Upper lobe of left lung (tissue), 6 donors: Measurements from ENCODE around the gene FOXP4. TPM values are rescaled to one million over a fixed set of nuclear protein-coding genes. Genes with fewer than 3 reads are reported as not detected.

Experiments used
- ATAC-seq, 2 donors: fragments of 200-7000 bp; cut with Tn5 transposase; one replicate each; pipeline ENCODE4 v1.9.1; 2022; ENCODE audit warnings: mild to moderate bottlenecking in 2 of 2, moderate library complexity in 2 of 2; ENCODE audit not compliant: low FRiP score in 2 of 2
- DNase-seq, 2 donors: peaks; one replicate each; pipeline ENCODE4 v3.0.0-alpha.2; 2019 to 2020
- H3K27ac ChIP-seq, 4 donors: fragments of 200-600 bp; sonication (generic); one replicate each; pipeline ENCODE4 v1.5.1; 2016 to 2019
- H3K27me3 ChIP-seq, 4 donors: fragments of 200-600 bp; sonication (generic); one replicate each; pipeline ENCODE4 v1.5.1; 2017 to 2019
- H3K36me3 ChIP-seq, 4 donors: fragments of 200-600 bp; sonication (generic); one replicate each; pipeline ENCODE4 v1.5.1; 2016 to 2019
- H3K4me1 ChIP-seq, 4 donors: fragments of 200-600 bp; sonication (generic); one replicate each; pipeline ENCODE4 v1.5.1; 2018 to 2019
- H3K4me3 ChIP-seq, 4 donors: fragments of 200-600 bp; sonication (generic); one replicate each; pipeline ENCODE4 v1.5.1; 2017 to 2019; ENCODE audit warnings: mild to moderate bottlenecking in 2 of 4, moderate library complexity in 1 of 4
- H3K9me3 ChIP-seq, 4 donors: fragments of 200-600 bp; sonication (generic); one replicate each; pipeline ENCODE4 v1.5.1; 2018 to 2019
- CTCF ChIP-seq, 6 experiments: fragments of 450-650 bp in 4 of 6; fragments of 200-600 bp in 2 of 6; sonication (generic) in 2 of 6; IDR thresholded peaks; one replicate each; pipeline ENCODE4 v1.5.1; 2016 to 2019; ENCODE audit warnings: antibody characterized with exemption in 6 of 6
- EP300 ChIP-seq, 4 donors: sonication (generic); formaldehyde crosslinking; IDR thresholded peaks; one replicate each; pipeline ENCODE4 v1.5.1; 2017; ENCODE audit warnings: antibody characterized with exemption in 4 of 4, control low read depth in 2 of 4
- POLR2A ChIP-seq, 4 donors: fragments of 450-650 bp; IDR thresholded peaks; one replicate each; pipeline ENCODE4 v1.5.1; 2016 to 2017; ENCODE audit warnings: antibody characterized with exemption in 4 of 4, mild to moderate bottlenecking in 2 of 4
- POLR2AphosphoS5 ChIP-seq, 2 donors: sonication (generic); formaldehyde crosslinking; IDR thresholded peaks; one replicate each; pipeline ENCODE4 v1.5.1; 2017; ENCODE audit warnings: antibody characterized with exemption in 2 of 2
- WGBS, 2 donors: methylation state at CpG; one replicate each; pipeline ENCODE4 v1.1.5; 2017 to 2018; 5-methylcytosine and 5-hydroxymethylcytosine counted together
- total RNA-seq, 6 donors: library from RNA; depleted of rRNA in 4 of 6; stranded (reverse); fragments of >200 nt in 4 of 6; gene quantifications; one replicate each; pipeline versions ENCODE4 v1.1.0 to v1.2.1, GENCODE V29; 2016 to 2021
- donor health status: DM: no; HTN: no; CAD: no; lungs with moderate emphysema.
- donor health status: DM: no; HTN: yes; CAD: no; lungs with severe emphysema.

The FOXP4 gene
- total RNA-seq, 6 donors from 2014 or later, result 21.0 to 52.2 (median 27.7) TPM

GRCh38 chr6:41578217-41579087 lies 32.3 kb downstream of the FOXP4 start:
- TF ChIP-seq POLR2AphosphoS5 (IDR thresholded peaks at IDR 0.05) (no peak), CTCF (IDR thresholded peaks at IDR 0.05) (no peak), POLR2A (IDR thresholded peaks at IDR 0.05) (no peak), EP300 (IDR thresholded peaks at IDR 0.05) (no peak)
- Histone ChIP-seq H3K27me3 (no peaks in the 10 kb centered on the region), H3K27ac (peak overlapping the region in 1 of 4 donors; percentile 38), H3K4me3 (no peak overlapping the region), H3K36me3 (no peaks in the 10 kb centered on the region), H3K9me3 (no peaks in the 10 kb centered on the region), H3K4me1 (peaks cover 19 to 46% (median 33%) of the 10 kb centered on the region in 4 donors)
- DNase-seq (no peak), ATAC-seq (no peak)
- WGBS, 2 donors, result 25 to 32% methylated on average over 9 of the region's 10 CpGs

- Histone ChIP-seq H3K27ac (peak overlapping the region in 1 of 4 donors; percentile 38), H3K36me3 (no peaks in the 10 kb centered on the region), H3K9me3 (no peaks in the 10 kb centered on the region), H3K4me3 (no peak overlapping the region), H3K4me1 (peaks cover 19 to 46% (median 33%) of the 10 kb centered on the region in 4 donors), H3K27me3 (no peaks in the 10 kb centered on the region)
- WGBS, 2 donors, result 46 to 74% methylated on average over 3 of the region's 3 CpGs
- no peak for TF ChIP-seq POLR2A (IDR thresholded peaks at IDR 0.05)
- no peak for TF ChIP-seq POLR2AphosphoS5 (IDR thresholded peaks at IDR 0.05)
- no peak for TF ChIP-seq CTCF (IDR thresholded peaks at IDR 0.05)
- no peak for TF ChIP-seq EP300 (IDR thresholded peaks at IDR 0.05)
- DNase-seq (no peak), ATAC-seq (no peak)
Measured at GRCh38 chr6:41579088-41579610, 33.0 kb downstream of the FOXP4 start.

GRCh38 chr6:41580690-41581089 lies 34.5 kb downstream of the FOXP4 start:
- 70 to 85% methylated on average over 3 to 7 of the region's 7 CpGs for WGBS, 2 donors
- Histone ChIP-seq H3K36me3 (peaks cover 0 to 8% (median 3%) of the 10 kb centered on the region in 4 donors), H3K27ac (no peak overlapping the region), H3K9me3 (no peaks in the 10 kb centered on the region), H3K27me3 (no peaks in the 10 kb centered on the region), H3K4me3 (no peak overlapping the region), H3K4me1 (peaks cover 19 to 40% (median 32%) of the 10 kb centered on the region in 4 donors)
- no peak for ATAC-seq
- TF ChIP-seq POLR2AphosphoS5 (IDR thresholded peaks at IDR 0.05) (no peak), POLR2A (IDR thresholded peaks at IDR 0.05) (no peak), EP300 (IDR thresholded peaks at IDR 0.05) (no peak), CTCF (IDR thresholded peaks at IDR 0.05) (no peak)
- no peak for DNase-seq

- WGBS, 2 donors, result 74 to 80% methylated on average over 4 to 12 of the region's 12 CpGs
- Histone ChIP-seq H3K27ac (no peak overlapping the region), H3K9me3 (no peaks in the 10 kb centered on the region), H3K4me1 (peaks cover 19 to 32% (median 26%) of the 10 kb centered on the region in 4 donors), H3K27me3 (no peaks in the 10 kb centered on the region), H3K36me3 (peaks cover 0 to 8% (median 4%) of the 10 kb centered on the region in 4 donors), H3K4me3 (no peak overlapping the region)
- no peak for TF ChIP-seq EP300 (IDR thresholded peaks at IDR 0.05)
- no peak for TF ChIP-seq POLR2AphosphoS5 (IDR thresholded peaks at IDR 0.05)
- no peak for TF ChIP-seq CTCF (IDR thresholded peaks at IDR 0.05)
- no peak for TF ChIP-seq POLR2A (IDR thresholded peaks at IDR 0.05)
- peak in 1 of 2 donors; percentile 40 for DNase-seq
- ATAC-seq, result no peak
Measured at GRCh38 chr6:41581381-41581991, 35.3 kb downstream of the FOXP4 start.
